Ishikawa (cell line): ENCODE results near the gene SOX21.

Experiments
- CREB1 ChIP-seq: IDR thresholded peaks from 2 replicates; pipeline ENCODE4 v1.6.1; 2012; ENCODE audit warnings: low read depth
- MAX ChIP-seq: IDR thresholded peaks from 2 replicates; pipeline ENCODE4 v1.6.1; 2012
- REST ChIP-seq: IDR thresholded peaks from 2 replicates; pipeline ENCODE4 v1.6.1; 2012; ENCODE audit warnings: low read depth, mild to moderate bottlenecking

- TF ChIP-seq REST (no peak), MAX (no peak), CREB1 (no peak)
Measured at GRCh38 chr13:94749162-94749561, 36.8 kb upstream of the SOX21 start.
